Sigmoid colon (tissue), 3 donors: Measurements from ENCODE around the gene ASB2.

ENCODE experiments used
- POLR2A ChIP-seq, 2 donors: fragments of 450-650 bp; IDR thresholded peaks; one replicate each; pipeline ENCODE4 v1.6.1; 2016; ENCODE audit warnings: antibody characterized with exemption in 2 of 2, mild to moderate bottlenecking in 2 of 2, moderate library complexity in 2 of 2
- TF ChIP-seq, protein P1 (sequence below), 4 experiments: fragments of 450-650 bp in 3 of 4; fragments of 200-600 bp in 1 of 4; IDR thresholded peaks; one replicate each; pipeline ENCODE4 v1.5.1; 2016 to 2019; ENCODE audit warnings: antibody characterized with exemption in 4 of 4, mild to moderate bottlenecking in 3 of 4, moderate library complexity in 2 of 4

- TF ChIP-seq, protein P1, sequence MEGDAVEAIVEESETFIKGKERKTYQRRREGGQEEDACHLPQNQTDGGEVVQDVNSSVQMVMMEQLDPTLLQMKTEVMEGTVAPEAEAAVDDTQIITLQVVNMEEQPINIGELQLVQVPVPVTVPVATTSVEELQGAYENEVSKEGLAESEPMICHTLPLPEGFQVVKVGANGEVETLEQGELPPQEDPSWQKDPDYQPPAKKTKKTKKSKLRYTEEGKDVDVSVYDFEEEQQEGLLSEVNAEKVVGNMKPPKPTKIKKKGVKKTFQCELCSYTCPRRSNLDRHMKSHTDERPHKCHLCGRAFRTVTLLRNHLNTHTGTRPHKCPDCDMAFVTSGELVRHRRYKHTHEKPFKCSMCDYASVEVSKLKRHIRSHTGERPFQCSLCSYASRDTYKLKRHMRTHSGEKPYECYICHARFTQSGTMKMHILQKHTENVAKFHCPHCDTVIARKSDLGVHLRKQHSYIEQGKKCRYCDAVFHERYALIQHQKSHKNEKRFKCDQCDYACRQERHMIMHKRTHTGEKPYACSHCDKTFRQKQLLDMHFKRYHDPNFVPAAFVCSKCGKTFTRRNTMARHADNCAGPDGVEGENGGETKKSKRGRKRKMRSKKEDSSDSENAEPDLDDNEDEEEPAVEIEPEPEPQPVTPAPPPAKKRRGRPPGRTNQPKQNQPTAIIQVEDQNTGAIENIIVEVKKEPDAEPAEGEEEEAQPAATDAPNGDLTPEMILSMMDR (IDR thresholded peaks at IDR 0.05): no peak
- no peak for TF ChIP-seq POLR2A (IDR thresholded peaks at IDR 0.05)
These were observed 45.4 kb downstream of the ASB2 start for GRCh38 chr14:93930989-93931307.
